SU-DHL-6 (cell line): ENCODE results near the gene KCNF1.

ENCODE experiments used
- H2AFZ ChIP-seq: fragments of 200-600 bp; sonication (generic); 2 replicates; pipeline ENCODE4 v1.6.1; 2014; ENCODE audit warnings: low read depth, mild to moderate bottlenecking, moderate library complexity, mixed read lengths, antibody characterized with exemption, low read length; ENCODE audit not compliant: severe bottlenecking
- H3F3A ChIP-seq: fragments of 200-600 bp; shearing (Covaris generic); 2 replicates; pipeline ENCODE4 v1.6.0; 2016; ENCODE audit warnings: antibody characterized with exemption, mild to moderate bottlenecking; ENCODE audit not compliant: insufficient read depth
- H3K27ac ChIP-seq: fragments of 200-600 bp; sonication (generic); 2 replicates; pipeline ENCODE4 v1.5.1; 2016; ENCODE audit warnings: low read depth, mild to moderate bottlenecking, low read length, moderate library complexity, mixed read lengths
- H3K27me3 ChIP-seq: fragments of 200-600 bp; sonication (generic), shearing (Covaris generic); 2 replicates; pipeline ENCODE4 v1.6.0; 2014; ENCODE audit warnings: mild to moderate bottlenecking, low read length
- H3K36me3 ChIP-seq: fragments of 200-600 bp; sonication (generic); 2 replicates; pipeline ENCODE4 v1.6.1; 2014; ENCODE audit warnings: mild to moderate bottlenecking, low read length, mixed read lengths
- H3K4me2 ChIP-seq: fragments of 300-600, 200-600 bp; shearing (Covaris generic), sonication (generic); 2 replicates; pipeline ENCODE4 v1.6.0; 2014; ENCODE audit warnings: low read length, low read depth, mild to moderate bottlenecking; ENCODE audit not compliant: poor library complexity, severe bottlenecking
- H3K4me3 ChIP-seq: fragments of 200-600 bp; sonication (generic); 2 replicates; pipeline ENCODE4 v1.5.1; 2014; ENCODE audit warnings: antibody characterized with exemption, low read length, mild to moderate bottlenecking, mixed read lengths; ENCODE audit not compliant: insufficient read depth, poor library complexity, severe bottlenecking
- H3K79me2 ChIP-seq: fragments of 200-600 bp; sonication (generic); 2 replicates; pipeline ENCODE4 v1.6.1; 2014; ENCODE audit warnings: mild to moderate bottlenecking, low read length, moderate library complexity; ENCODE audit not compliant: insufficient read depth
- H3K9ac ChIP-seq: fragments of 200-600 bp; sonication (generic); 2 replicates; pipeline ENCODE4 v1.7.0; 2014; ENCODE audit warnings: mild to moderate bottlenecking, low read length
- H3K9me2 ChIP-seq: fragments of 200-600 bp; sonication (generic); replicated peaks from 2 replicates; pipeline ENCODE4 v1.6.1; 2014; ENCODE audit warnings: low read length; ENCODE audit not compliant: insufficient read depth
- H3K9me3 ChIP-seq: fragments of 200-600 bp; sonication (generic); 2 replicates; pipeline ENCODE4 v1.6.1; 2014; ENCODE audit warnings: low read length, mixed read lengths; ENCODE audit not compliant: insufficient read depth
- H4K20me1 ChIP-seq: fragments of 200-600 bp; sonication (generic); 2 replicates; pipeline ENCODE4 v1.6.1; 2014; ENCODE audit warnings: low read depth, mild to moderate bottlenecking, antibody characterized with exemption, low read length, moderate library complexity, mixed read lengths
- EZH2phosphoT487 ChIP-seq: fragments of 200-600 bp; sonication (generic), shearing (Covaris generic); conservative IDR thresholded peaks from 2 replicates; pipeline ENCODE4 v1.6.1; 2018; ENCODE audit warnings: mild to moderate bottlenecking, antibody characterized with exemption, low read length, moderate library complexity, mixed read lengths
- TF ChIP-seq, protein P1 (sequence below): fragments of 200-600 bp; sonication (generic); IDR thresholded peaks from one replicate; pipeline ENCODE4 v1.5.1; 2017; ENCODE audit warnings: antibody characterized with exemption, mild to moderate bottlenecking, low read length, moderate library complexity; ENCODE audit not compliant: insufficient read depth, poor library complexity, severe bottlenecking

The KCNF1 gene

GRCh38 chr2:10879624-10880585 lies 31.8 kb upstream of the KCNF1 start:
- TF ChIP-seq, protein P1, sequence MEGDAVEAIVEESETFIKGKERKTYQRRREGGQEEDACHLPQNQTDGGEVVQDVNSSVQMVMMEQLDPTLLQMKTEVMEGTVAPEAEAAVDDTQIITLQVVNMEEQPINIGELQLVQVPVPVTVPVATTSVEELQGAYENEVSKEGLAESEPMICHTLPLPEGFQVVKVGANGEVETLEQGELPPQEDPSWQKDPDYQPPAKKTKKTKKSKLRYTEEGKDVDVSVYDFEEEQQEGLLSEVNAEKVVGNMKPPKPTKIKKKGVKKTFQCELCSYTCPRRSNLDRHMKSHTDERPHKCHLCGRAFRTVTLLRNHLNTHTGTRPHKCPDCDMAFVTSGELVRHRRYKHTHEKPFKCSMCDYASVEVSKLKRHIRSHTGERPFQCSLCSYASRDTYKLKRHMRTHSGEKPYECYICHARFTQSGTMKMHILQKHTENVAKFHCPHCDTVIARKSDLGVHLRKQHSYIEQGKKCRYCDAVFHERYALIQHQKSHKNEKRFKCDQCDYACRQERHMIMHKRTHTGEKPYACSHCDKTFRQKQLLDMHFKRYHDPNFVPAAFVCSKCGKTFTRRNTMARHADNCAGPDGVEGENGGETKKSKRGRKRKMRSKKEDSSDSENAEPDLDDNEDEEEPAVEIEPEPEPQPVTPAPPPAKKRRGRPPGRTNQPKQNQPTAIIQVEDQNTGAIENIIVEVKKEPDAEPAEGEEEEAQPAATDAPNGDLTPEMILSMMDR = no peak
- TF ChIP-seq EZH2phosphoT487 = no peak
- no peaks in the 10 kb centered on the region for H3K79me2 ChIP-seq
- H3F3A ChIP-seq = no peaks in the 10 kb centered on the region
- no peak overlapping the region for H3K9ac ChIP-seq
- no peaks in the 10 kb centered on the region for H3K36me3 ChIP-seq
- no peak overlapping the region for H3K4me3 ChIP-seq
- no peaks in the 10 kb centered on the region for H3K27me3 ChIP-seq
- H3K4me2 ChIP-seq = no peak overlapping the region
- no peak overlapping the region for H3K27ac ChIP-seq
- H3K9me3 ChIP-seq = no peaks in the 10 kb centered on the region
- no peak overlapping the region for H2AFZ ChIP-seq
- no peaks in the 10 kb centered on the region for H4K20me1 ChIP-seq
- H3K9me2 ChIP-seq = no peaks in the 10 kb centered on the region

- Histone ChIP-seq H3K9me3 (no peaks in the 10 kb centered on the region), H3K9ac (no peak overlapping the region), H3K27ac (no peak overlapping the region), H4K20me1 (no peaks in the 10 kb centered on the region), H3K4me2 (no peak overlapping the region), H3F3A (no peaks in the 10 kb centered on the region), H3K4me3 (no peak overlapping the region), H2AFZ (no peak overlapping the region), H3K36me3 (no peaks in the 10 kb centered on the region), H3K79me2 (no peaks in the 10 kb centered on the region), H3K9me2 (no peaks in the 10 kb centered on the region), H3K27me3 (no peaks in the 10 kb centered on the region)
- TF ChIP-seq EZH2phosphoT487 = no peak
- TF ChIP-seq, protein P1 = no peak
Measured at GRCh38 chr2:10880586-10881321, 31.0 kb upstream of the KCNF1 start.

DNA sequence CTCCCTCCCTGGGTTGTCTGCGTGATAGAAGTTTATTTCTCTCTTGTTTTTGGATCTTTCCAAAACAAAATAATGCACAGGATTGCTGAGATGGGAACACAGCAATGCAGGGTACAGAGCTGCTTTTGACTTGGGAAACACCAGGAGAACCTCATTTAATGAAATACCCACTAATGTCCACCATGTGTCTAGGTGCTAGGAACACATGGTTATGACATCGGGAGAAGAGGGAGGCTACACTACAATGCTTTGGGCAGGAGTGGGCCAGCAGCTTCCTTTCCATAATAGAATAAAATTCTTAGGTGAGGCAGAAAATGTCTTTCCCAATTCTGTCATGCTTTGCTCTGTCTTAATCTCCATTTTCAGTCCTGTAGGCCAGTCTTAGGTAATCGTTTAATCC lies 29.2 kb upstream of the KCNF1 start:
- Histone ChIP-seq H3K9me2 (no peaks in the 10 kb centered on the region), H2AFZ (no peak overlapping the region), H3K27ac (no peak overlapping the region), H4K20me1 (no peaks in the 10 kb centered on the region), H3K36me3 (no peaks in the 10 kb centered on the region), H3K79me2 (no peaks in the 10 kb centered on the region), H3K9me3 (no peaks in the 10 kb centered on the region), H3K9ac (no peak overlapping the region), H3K4me2 (no peak overlapping the region), H3K27me3 (no peaks in the 10 kb centered on the region), H3F3A (no peaks in the 10 kb centered on the region), H3K4me3 (no peak overlapping the region)
- TF ChIP-seq EZH2phosphoT487 = no peak
- TF ChIP-seq, protein P1 = no peak
